HS-27A (cell line): ENCODE data around the gene CCDC15.
"Not testable (repeated sequence)": the region's sequence is repeated elsewhere in the genome, so short reads cannot be mapped to it uniquely, and the experiment has no call there.

Experiments
- DNase-seq: peaks from one replicate; pipeline ENCODE4 v3.0.0-alpha.2; 2012; ENCODE audit warnings: low read depth, missing footprints

Gene CCDC15

GRCh38 chr11:124941703-124942102, 12.3 kb upstream of the CCDC15 start:
- no peak for DNase-seq

DNA sequence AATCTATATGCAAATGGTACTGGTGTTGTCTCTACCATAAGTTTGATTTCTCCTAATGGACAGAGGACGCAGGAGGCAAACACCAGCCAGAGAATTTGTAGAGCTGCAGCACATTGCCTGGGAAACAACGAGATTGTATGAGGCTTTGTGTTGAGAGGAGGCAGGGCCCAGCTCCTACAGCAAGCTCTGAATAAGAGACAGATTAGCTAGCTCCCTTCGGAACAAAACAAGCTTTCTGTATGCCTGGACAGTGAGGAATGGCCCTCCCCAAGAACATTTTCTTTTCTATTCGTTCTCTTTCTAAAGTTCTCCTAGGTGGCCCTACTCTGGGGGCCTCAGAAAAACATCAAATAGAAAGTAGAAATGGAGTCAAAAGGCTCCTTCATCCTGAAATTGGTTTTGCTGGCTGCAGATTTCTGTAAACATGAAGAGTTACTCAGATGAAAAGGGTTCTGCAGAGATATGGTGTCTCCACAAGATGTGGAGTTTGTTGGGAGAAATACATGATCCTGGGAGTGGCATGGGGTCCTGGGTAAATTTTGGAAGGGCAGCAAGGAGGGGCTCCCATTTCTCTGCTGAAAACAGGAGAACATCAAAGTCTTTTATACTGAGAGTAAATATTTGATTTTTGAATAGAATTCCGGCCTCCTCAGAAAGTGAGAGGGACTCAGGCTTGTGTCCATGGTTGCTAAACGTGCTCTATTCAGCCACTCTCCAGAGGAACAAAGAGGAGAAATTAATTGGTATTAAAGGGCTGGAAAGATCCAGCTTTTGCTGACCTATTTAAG, 11.3 kb upstream of the CCDC15 start:
- no peak for DNase-seq

DNA sequence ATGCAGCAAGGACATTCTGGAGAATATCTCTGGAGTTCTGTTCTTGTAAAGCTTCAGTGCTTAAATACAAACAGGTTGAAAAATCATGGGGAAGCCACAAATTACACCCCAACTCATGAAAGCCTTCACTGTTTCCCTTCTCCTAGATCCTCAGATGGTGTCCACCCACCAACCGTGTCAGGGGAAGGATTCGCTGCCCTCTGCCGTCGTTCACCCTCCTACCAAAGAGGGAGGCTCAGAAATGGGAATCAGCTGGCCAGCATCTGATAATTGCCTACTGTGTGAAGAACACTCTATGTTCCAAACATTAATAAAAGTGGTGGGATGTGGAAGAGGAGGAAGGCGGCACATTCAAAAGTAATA, 10.8 kb upstream of the CCDC15 start:
- DNase-seq = no peak

DNA sequence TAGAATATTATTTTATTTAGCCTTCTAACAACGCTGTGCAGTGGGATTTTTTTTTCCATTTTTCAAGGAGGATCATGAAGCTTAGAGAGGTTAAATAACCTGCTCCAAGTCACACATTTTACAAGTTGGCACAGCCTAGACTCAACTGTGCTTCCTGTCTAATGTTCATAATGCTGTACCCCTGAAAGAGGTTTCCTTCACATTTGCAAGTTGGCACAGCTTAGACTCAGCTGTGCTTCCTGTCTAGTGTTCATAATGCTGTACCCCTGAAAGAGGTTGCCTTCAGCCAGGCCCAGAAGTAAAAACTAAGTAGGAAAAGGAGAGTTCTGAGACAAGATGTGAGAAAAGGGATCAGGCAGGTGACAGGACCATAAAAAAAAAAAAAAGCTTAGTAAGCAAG, 10.3 kb upstream of the CCDC15 start:
- DNase-seq = no peak

- DNase-seq = no peak
Measured at GRCh38 chr11:124944565-124944964, 9.4 kb upstream of the CCDC15 start.

- DNase-seq = no peak
Measured at GRCh38 chr11:124945826-124946225, 8.2 kb upstream of the CCDC15 start.

DNA sequence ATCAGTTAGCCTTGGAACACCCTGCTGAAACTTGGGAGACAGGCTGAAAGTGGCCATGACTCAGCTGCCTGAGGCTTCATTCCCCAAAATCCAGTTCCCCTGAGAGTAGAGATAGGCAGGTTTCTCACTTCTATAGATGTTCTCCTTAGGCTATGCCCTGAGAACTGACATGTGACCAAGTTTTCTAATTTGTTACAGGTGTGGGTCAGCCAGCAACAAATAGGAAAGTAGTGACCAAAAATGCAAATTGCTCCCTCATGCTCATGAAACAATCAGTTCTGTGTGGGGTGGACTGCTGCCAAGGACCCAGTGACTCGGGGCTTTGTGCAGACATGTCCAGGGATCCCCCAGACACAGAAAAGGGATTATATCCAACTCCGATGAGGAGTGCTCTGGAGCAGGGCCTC, 7.3 kb upstream of the CCDC15 start:
- no peak for DNase-seq

GRCh38 chr11:124950601-124951330, 3.2 kb upstream of the CCDC15 start:
- no peak for DNase-seq

DNA sequence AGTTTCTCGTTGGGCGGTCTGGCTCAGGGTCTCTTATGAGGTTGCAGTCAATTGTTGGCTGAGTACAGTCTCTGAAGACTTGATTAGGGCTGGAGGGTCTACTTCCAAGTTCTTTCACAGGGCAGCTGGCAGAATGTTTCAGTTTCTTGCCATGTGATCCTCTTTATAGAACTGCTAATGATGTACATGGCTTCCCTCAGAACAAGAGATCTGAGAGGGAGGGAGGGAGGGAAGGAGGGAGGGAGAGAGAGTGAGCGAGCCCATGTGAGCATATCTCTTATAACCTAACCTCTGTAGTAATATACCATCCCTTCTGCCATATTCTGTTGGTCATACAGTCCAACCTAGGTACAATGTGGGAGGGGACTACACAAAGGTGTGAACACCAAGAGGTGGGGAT, 2.7 kb upstream of the CCDC15 start:
- no peak for DNase-seq

GRCh38 chr11:124954590-124954955, 571 bp downstream of the CCDC15 start:
- DNase-seq = no peak

DNA sequence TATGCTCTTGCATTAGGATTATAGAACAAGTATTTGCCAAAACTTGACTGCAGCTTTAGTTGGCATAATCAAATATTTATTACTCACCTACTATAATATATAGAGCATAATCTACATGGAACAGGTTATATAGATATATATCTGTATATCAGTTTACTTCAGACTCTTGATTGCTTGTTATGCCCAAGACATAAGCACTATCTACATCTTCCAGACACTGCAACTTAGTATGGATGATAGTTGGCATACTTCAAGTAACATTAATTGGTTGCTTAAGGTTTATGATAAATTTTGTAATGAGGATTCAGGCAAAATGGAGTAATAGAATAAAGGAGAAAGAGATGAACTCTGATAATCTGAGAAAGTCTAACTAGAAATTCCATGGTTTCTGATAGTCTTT, 1.0 kb downstream of the CCDC15 start:
- DNase-seq = no peak

GRCh38 chr11:124961972-124962609, 8.1 kb downstream of the CCDC15 start:
- DNase-seq = no peak

- not testable (repeated sequence) for DNase-seq
Measured at GRCh38 chr11:124968197-124968596, 14.2 kb downstream of the CCDC15 start.

DNA sequence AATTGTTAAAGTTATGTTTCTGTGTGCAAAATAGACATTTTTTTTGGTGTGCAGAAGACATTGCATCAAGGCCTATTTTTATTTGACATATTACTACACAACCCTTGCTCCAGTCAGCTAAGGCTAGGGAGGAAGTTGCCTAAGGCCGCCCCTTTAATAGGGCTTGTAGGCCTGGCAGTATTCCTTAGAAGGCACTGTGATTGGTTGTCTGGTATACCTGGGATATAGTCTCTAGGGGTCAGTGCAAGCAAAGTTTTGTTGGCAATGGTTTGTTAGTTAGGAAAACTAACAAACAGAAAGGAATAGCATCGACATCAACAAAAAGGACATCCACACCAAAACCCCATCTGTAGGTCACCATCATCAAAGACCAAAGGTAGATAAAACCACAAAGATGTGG, 16.9 kb downstream of the CCDC15 start:
- no peak for DNase-seq

DNA sequence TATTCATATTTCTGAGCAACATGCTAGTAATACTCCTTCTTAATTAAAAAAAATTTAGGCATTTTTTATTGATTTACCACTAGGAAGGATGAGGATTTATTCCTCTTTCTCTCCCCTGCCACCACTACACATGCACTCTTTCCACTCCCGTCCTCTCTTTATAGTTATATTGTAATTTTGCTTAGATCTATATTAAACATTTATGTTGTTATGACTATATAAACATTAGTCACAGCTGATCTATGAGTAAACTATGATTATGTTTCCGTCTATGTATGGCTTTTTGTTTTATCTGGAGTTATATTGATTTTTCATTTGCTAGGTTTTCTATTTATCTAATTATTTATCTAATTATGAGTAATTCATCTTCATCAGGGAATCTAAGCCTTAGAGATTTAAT, 17.8 kb downstream of the CCDC15 start:
- DNase-seq = no peak

- DNase-seq = no peak
Measured at GRCh38 chr11:124976531-124976930, 22.5 kb downstream of the CCDC15 start.

DNA sequence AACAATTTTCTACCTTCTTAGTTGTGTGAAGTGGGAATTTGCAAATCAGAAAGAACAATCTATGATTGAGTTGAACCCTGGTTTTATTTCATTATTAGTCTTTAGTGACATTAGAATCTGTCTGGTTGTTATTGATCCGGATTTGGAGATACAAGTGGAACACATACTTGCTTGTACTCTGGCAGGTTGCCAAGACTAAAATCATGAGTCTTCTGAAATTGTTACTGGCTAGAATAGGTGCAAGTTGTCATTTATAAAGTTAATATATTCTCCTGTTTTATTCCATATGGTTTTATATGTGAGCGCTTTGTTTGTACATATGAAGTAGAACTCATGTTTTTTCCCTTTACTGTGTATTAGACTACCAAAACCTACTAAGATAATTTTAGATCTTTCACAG, 23.0 kb downstream of the CCDC15 start:
- DNase-seq = no peak

- DNase-seq = no peak
Measured at GRCh38 chr11:124978316-124978715, 24.3 kb downstream of the CCDC15 start.

DNA sequence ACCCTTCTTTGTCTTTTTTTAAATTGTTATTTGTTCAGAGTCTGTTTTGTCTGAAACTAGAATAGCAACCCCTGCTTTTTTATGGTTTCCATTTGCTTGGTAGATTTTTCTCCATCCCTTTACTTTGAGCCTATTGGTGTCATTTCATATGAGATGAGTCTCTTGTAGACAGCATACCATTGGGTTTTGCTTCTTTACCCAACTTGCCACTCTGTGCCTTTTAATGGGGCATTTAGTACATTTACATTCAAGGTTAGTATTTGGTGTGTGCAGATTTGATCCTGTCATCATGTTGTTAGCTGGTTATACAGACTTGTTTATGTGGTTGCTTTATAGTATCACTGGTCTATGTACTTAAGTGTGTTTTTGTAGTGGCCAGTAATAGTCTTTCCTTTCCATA, 28.0 kb downstream of the CCDC15 start:
- DNase-seq = no peak

DNA sequence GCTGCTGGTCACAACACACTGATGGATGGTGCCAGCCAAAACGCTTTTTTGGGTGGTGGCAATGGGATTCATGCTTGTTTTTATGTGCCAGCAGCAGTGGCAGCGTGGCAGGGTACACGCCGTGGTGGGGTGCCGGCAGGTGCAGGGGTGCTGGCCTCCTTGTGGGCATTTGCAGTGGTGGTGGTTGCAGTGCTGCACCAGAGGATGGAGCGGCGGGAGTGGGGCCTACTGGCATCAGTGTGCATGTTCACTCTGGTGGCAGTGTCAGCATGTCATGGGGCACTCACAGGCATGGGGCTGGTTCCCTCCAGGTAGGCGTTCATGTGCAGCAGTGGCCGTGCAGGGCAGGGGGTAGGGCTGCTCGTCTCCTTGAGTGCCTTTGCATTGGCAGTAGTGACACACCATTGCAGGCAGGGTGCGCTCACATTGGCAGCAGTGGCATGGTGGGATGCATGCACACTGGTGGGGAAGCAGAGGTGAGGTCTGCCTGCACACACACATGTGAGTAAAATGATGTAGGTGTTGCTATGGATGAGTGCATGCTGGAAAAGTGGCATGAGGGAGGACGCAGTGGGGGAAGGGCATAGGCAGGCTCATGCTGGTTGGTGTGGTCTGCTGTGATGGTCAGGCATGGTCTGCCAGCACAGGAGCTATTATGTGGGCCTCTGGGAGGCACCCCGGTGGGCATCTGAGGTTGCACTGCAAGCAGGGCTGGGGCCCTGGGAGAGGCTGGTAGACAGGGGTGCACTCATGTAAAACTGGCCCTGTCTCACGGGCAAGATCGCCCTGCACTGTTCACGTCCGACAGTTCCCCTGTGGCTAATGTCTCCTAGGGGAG, 29.9 kb downstream of the CCDC15 start:
- DNase-seq = no peak

DNA sequence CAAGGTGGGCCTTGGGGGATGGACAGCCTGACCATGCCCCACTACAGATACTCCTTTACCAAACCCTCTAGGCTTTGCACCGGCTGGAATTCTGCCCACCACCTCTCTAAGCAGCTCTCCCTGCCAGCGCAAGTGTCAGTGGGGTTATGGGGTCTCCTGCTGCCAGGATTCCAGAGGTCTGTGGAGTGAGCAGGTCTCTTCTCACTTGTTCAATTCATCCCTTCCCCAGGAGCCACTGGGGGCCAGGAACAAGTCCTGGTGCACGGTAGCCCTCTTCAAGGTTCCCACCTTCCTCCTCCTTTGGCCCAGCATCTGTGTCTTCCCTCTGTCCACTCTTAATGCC, 30.5 kb downstream of the CCDC15 start:
- no peak for DNase-seq

DNA sequence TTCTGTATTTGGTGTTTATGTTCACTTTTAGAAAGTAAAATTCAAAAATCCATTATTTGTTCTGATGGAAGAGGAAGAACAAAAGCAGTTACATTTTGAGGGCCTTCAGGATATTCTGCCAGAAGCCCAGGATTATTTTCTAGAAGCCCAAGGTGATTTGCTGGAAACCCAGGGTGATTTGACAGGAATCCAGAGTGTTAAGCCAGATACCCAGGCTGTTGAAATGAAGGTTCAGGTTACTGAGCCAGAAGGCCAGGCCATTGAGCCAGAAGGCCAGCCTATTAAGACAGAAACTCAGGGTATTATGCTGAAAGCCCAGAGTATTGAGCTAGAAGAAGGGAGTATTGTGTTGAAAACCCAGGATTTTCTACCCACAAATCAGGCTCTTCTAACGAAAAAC, 33.1 kb downstream of the CCDC15 start:
- no peak for DNase-seq

DNA sequence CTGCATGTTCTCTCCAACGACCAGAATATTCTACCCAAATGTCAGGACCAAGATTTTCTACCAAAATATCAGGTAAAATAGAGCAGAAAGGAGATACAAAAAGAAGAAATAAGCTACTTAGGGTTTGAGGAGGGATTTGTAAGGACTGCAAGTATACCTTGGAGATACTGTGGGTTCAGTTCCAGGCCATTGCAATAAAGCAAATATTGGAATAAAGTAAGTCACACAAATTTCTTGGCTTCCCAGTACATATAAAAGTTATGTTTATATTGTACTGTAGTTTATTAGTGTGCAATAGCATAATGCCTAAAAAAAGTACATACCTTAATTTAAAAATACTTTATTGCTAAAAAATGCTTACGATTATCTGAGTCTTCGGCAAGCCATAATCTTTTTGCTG, 34.1 kb downstream of the CCDC15 start:
- no peak for DNase-seq
